Right kidney (tissue), 1 donor: Measurements from ENCODE around the gene ZBTB40.

Source experiments
- DNase-seq: peaks from one replicate; pipeline ENCODE4 v3.0.0-alpha.2; 2016

The ZBTB40 gene

DNA sequence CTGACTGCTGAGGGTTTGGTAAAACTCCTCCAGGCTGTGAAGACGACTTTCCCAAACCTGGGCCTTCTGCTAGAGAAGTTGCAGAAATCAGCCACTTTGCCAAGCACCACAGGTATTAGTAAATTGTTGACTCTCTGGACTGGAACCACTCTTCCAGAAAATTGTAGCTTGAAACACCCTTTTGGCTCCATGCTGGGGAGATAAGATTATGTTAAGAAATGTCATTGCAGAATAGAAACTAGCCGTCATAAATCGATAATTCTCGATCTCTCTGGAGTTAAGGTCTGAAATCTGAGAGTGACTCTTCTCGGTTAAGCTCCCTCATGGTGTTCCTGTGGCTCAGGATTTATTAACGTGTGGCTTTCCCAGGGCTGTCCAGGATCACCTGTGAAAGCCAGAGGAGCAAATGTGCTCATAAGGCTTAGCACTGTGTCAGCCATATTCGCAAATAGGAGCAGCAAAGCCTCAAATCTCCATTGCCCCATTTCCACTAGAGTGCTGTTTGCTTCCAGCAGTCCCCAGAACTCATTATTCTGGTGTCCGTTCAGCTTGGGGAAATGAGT, 54.6 kb downstream of the ZBTB40 start:
- DNase-seq = no peak

- DNase-seq = no peak
These were observed 55.9 kb downstream of the ZBTB40 start for GRCh38 chr1:22507587-22507986.

GRCh38 chr1:22508329-22508728, 56.7 kb downstream of the ZBTB40 start:
- no peak for DNase-seq

DNA sequence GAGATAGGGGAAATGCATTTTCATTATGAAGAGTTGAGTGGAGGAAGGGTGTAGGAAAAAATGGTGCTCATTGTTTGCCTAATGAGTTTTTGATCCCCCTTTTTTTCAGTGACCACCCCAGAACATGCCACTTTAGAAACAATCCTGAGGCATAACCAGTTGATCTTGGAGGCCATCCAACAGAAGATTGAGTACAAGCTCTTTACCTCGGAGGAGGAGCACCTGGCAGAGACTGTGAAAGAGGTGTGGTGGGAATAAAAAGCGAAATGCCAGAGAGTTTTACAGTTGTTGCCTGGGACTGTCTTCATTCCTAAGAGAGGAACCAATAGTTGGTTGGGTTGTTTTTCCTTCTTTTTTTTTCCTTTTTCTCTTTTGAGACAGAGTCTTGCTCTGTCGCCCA, 57.3 kb downstream of the ZBTB40 start:
- DNase-seq = no peak

GRCh38 chr1:22509815-22510214, 58.2 kb downstream of the ZBTB40 start:
- no peak for DNase-seq

DNA sequence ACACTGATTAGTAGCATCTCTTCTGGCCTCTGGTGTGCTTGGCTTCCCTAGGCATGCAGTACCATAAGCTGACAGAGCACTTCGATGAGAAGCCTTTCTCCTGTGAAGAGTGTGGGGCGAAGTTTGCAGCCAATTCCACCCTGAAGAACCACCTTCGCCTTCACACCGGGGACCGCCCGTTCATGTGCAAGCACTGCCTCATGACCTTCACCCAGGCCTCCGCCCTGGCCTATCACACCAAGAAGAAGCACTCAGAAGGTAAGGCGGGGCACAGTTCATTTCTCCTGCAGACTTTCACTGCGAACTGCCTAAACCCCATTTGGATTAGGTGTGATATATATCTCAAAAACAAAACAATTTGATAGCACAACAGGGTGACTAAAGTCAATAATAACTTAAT, 61.2 kb downstream of the ZBTB40 start:
- no peak for DNase-seq

DNA sequence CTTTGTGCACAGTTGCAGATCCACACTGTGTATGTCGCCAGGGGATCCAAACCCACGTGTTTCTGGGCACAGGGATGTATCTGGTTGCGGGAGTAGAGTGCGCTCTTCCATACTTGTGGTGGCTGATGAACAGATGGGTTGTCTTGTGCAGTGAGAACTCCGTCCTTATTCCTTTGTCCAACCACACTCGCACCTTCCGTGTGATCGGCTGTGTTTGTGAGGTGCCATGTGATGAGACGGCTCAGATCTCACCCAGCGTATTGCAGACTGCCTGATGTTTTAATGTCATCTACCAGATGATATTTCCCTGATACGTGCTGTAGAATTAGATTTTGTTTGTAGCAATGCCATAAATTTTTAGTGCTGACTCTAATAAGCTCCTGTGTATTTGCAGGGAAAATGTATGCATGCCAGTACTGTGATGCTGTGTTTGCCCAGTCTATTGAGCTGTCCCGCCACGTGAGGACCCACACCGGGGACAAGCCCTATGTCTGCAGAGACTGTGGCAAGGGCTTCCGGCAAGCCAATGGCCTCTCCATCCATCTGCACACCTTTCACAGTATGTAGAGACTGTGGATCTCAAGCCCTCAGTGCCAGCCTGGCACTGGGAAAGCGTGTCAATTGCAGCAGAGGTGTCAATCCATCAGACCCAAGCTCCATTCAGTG, 65.4 kb downstream of the ZBTB40 start:
- no peak for DNase-seq

GRCh38 chr1:22517956-22518355, 66.3 kb downstream of the ZBTB40 start:
- no peak for DNase-seq

GRCh38 chr1:22518379-22518778, 66.7 kb downstream of the ZBTB40 start:
- DNase-seq = no peak

- no peak for DNase-seq
These were observed 69.2 kb downstream of the ZBTB40 start for GRCh38 chr1:22520871-22521270.

DNA sequence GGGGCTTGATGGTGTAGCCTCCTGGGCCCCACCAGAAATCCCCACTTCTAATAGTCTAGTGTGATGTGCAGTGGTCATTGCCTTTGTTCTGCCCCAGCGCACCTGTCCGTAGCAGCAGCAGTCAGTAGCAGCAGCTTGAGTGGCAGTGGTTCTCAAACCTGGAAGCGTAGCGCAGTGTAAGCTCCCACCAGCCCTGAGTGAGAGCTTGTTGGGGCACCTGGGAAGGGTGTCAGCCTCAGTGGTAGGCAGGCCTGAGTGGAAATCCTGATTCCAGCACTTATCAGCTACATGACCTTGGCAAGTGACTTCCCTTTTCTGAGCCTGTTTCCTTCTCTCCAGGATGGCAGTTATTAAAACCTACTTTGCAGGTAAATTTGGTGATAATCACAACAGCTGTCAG, 70.0 kb downstream of the ZBTB40 start:
- no peak for DNase-seq

DNA sequence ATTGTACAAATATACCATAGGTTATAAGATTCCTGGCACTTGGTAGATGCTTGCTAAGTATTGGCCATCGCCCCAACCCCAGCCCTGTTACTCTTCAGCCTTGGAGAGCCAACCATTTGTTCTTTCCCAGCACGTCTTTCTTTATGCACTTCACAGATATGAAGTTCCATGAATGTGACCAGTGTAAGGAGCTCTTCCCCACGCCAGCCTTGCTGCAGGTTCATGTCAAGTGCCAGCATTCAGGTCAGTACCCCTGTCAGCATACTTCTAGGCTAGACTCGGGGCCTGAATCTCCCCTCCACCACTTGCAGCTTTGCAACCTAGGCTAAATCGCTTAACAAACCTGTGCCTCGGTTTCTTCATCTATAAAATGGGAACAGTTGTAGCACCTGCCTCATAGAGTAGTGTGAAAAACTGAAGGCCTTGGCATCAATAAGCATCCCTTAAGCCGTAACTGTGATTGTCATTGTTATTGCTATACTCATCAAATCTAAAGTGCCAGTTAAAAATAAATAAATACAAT, 70.6 kb downstream of the ZBTB40 start:
- no peak for DNase-seq

DNA sequence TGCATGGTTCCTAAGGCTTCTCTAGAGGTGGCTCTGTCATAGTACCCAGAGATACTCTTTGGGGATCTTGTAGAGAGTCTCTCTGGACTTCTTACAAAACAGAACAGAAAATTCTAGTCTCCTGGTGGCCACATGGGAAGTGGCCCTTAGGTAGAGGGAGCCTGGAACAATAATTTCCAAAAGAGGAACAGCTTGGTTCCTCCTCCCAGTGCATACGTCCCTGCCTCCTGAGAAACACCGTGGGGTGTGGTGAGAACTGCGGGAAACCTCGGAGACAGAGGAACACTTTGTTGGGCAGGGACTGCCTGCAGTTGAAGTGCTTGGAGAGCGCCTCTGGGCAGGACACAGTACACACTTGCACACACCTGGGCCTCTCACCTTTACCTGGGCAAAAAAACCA, 72.8 kb downstream of the ZBTB40 start:
- DNase-seq = no peak

DNA sequence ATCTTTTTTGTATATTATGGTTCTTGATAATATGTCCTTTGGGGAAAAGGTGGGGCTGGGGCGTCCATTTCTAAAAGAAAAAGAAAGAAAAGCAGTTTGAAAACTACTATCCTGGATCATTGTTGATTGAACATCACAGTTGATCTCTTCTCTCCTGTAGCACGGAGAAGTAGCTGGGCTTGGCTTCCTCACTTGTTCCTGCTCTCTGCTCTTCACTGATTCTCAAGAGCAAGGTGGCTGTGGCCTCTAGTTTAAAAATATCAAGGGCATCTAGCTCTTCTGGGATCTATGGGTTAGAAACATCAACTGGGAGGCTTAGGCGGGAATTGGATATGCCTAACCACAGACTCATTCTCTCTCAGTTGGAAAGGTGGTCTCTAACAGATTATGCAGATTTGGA, 73.6 kb downstream of the ZBTB40 start:
- no peak for DNase-seq

GRCh38 chr1:22525646-22526045, 74.0 kb downstream of the ZBTB40 start:
- no peak for DNase-seq

DNA sequence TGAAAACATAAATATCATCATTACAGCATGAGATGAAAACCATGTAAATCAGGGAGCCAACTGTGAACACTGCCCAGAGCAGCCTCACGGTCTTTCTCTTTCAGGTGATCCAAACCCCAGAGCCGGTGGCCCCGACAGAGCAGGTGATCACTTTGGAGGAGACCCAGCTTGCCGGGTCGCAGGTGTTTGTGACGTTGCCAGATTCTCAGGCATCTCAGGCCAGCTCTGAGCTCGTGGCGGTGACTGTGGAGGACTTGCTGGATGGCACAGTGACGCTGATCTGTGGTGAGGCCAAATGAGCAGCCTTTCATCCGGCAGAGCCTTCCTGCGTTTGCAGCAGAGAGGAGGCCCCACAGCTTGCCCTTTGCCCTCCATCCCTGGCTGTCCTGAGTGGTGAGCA, 74.4 kb downstream of the ZBTB40 start:
- DNase-seq = no peak

- no peak for DNase-seq
These were observed 75.0 kb downstream of the ZBTB40 start for GRCh38 chr1:22526677-22527076.

DNA sequence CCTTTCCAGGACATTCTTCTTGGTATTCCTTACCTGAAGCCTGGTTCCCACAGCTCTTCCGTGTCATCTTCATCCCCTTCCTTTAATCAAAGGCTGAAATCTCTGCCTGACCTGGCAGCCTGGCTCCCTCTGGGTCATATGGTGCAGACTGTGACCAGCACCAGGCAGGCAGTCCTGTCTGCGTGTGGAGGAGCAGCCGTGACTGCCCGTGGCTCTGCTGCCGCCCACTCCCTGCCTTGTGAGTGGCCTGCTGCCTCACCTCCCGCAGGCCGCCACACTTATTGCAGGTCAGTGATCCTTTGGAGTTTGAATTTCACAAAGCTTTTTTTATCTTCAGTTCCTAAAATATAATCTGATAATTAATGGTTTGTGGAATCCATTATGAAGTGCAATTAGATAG, 75.5 kb downstream of the ZBTB40 start:
- no peak for DNase-seq

GRCh38 chr1:22527555-22528296, 76.1 kb downstream of the ZBTB40 start:
- DNase-seq = peak; percentile 28

DNA sequence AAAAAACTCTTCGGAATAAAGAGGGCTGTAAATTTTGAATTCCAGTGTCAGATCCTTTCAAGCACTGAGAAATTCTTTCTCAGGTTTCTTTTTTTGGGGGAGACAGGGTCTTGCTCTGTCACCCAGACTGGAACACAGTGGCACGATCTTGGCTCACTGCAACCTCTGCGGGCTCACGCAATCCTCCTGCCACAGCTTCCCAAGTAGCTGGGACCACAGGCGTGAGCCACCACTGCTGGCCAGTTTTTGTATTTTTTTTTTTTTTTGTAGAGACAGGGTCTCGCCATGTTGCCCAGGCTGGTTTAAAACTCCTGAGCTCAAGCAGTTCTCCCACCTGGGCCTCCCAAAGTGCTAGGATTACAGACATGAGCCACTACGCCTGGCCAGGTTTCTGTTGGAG, 76.8 kb downstream of the ZBTB40 start:
- DNase-seq = no peak

- DNase-seq = peak; percentile 17
These were observed 78.4 kb downstream of the ZBTB40 start for GRCh38 chr1:22529901-22530621.

- DNase-seq = no peak
These were observed 79.1 kb downstream of the ZBTB40 start for GRCh38 chr1:22530715-22531114.

DNA sequence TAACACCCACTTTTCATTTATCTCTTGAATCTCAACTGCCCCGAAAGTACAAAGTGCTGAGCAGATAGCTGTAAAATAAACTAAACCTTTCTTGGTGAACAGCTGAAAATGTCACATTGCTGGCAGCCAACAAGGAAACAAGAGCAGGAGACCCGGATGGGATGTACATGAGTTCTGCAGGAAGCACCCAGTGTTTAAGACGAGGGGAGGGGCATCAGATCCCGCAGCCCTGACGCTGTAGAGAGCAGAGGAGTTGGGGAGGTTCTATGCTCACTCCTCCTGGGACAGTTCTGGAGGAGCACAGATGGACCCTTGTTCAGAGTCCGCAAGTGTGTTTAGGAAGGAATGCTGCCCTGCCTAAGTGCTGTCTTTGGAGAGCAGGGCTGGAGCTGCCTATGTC, 79.6 kb downstream of the ZBTB40 start:
- no peak for DNase-seq
